Measurements from ENCODE around the gene IMMP2L.
"Not testable (repeated sequence)": the region's sequence is repeated elsewhere in the genome, so short reads cannot be mapped to it uniquely, and the experiment has no call there.

Gene IMMP2L

GRCh38 chr7:111501799-111502198 is 60.5 kb downstream of the IMMP2L start:
- not testable (repeated sequence) for DNase-seq

- peak in 1 of 2 donors; percentile 8 for DNase-seq
These were observed 63.3 kb downstream of the IMMP2L start for GRCh38 chr7:111499027-111499426.

GRCh38 chr7:111498391-111499007 is 63.8 kb downstream of the IMMP2L start:
- DNase-seq, result no peak

- no peak for DNase-seq
These were observed 67.0 kb downstream of the IMMP2L start for GRCh38 chr7:111495173-111495810.

GRCh38 chr7:111492234-111492633 is 70.1 kb downstream of the IMMP2L start:
- DNase-seq, result no peak

- no peak for DNase-seq
These were observed 75.7 kb downstream of the IMMP2L start for GRCh38 chr7:111486472-111487142.

GRCh38 chr7:111485701-111486380 is 76.5 kb downstream of the IMMP2L start:
- DNase-seq, result no peak

GRCh38 chr7:111483078-111483477 is 79.2 kb downstream of the IMMP2L start:
- DNase-seq, result no peak

GRCh38 chr7:111477462-111478225 is 84.6 kb downstream of the IMMP2L start:
- DNase-seq, result no peak

GRCh38 chr7:111476586-111477293 is 85.6 kb downstream of the IMMP2L start:
- DNase-seq, result no peak

- DNase-seq, result no peak
These were observed 86.3 kb downstream of the IMMP2L start for GRCh38 chr7:111475959-111476358.

GRCh38 chr7:111475419-111475748 is 86.9 kb downstream of the IMMP2L start:
- DNase-seq, result no peak

- DNase-seq, result no peak
These were observed 87.4 kb downstream of the IMMP2L start for GRCh38 chr7:111474723-111475418.

- no peak for DNase-seq
These were observed 88.7 kb downstream of the IMMP2L start for GRCh38 chr7:111473449-111474198.

- DNase-seq, result no peak
These were observed 91.3 kb downstream of the IMMP2L start for GRCh38 chr7:111470998-111471397.

GRCh38 chr7:111469894-111470293 is 92.4 kb downstream of the IMMP2L start:
- DNase-seq, result not testable (repeated sequence)

- not testable (repeated sequence) for DNase-seq
These were observed 96.5 kb downstream of the IMMP2L start for GRCh38 chr7:111465774-111466173.

- no peak for DNase-seq
These were observed 101.6 kb downstream of the IMMP2L start for GRCh38 chr7:111460695-111461094.

- DNase-seq, result no peak
These were observed 102.5 kb downstream of the IMMP2L start for GRCh38 chr7:111459757-111460280.

- DNase-seq, result no peak
These were observed 103.1 kb downstream of the IMMP2L start for GRCh38 chr7:111459065-111459756.
